ENCODE data around the gene CTNNBL1. TPM values are rescaled to one million over a fixed set of nuclear protein-coding genes. Genes with fewer than 3 reads are reported as not detected.
A peak's percentile ranks its signal among the peaks of the same experiment; 100 is the strongest.
"Not testable (repeated sequence)": the region's sequence is repeated elsewhere in the genome, so short reads cannot be mapped to it uniquely, and the experiment has no call there.

Gene CTNNBL1
- total RNA-seq, 1 donor: 19.5 TPM

DNA sequence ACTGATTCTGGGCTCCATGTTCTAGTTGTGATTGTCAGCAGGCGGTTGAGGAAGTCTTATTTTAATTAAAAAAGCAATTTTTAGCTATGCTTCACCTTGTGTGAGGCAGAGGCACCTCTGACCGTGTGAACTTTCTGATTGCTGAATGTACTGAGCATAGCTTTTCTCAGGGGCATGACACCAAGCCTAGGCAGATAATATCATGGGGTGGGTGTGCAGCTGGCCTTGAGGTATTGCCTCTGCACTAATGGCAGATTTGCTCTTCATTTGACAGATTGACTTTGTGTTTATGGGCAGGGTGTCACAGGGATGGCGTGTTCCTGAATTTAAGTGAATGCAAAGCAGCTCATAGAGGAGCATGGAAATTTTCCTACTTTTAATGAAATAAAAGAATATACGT lies 19.6 kb downstream of the CTNNBL1 start:
- Histone ChIP-seq H3K27me3 (ENCODE audit: insufficient read depth, low read length) (no peaks in the 10 kb centered on the region), H3K4me3 (ENCODE audit: insufficient read depth, low read length) (no peak overlapping the region), H2AFZ (ENCODE audit: low read length) (no peak overlapping the region), H3K9me3 (ENCODE audit: low read depth, low read length) (no peaks in the 10 kb centered on the region), H3K4me1 (ENCODE audit: insufficient read depth, low read length) (peaks cover 16% of the 10 kb centered on the region), H3K4me2 (ENCODE audit: insufficient read depth, low read length) (no peak overlapping the region), H3K27ac (ENCODE audit: low read depth, low read length) (no peak overlapping the region), H4K20me1 (ENCODE audit: insufficient read depth, low read length) (peaks cover 26% of the 10 kb centered on the region), H3K36me3 (ENCODE audit: insufficient read depth, low read length) (no peaks in the 10 kb centered on the region), H3K79me2 (ENCODE audit: insufficient read depth, low read length) (peaks cover 72% of the 10 kb centered on the region)
- no peak for DNase-seq (ENCODE audit: insufficient read length, low spot score, missing footprints)
- TF ChIP-seq, protein P1, sequence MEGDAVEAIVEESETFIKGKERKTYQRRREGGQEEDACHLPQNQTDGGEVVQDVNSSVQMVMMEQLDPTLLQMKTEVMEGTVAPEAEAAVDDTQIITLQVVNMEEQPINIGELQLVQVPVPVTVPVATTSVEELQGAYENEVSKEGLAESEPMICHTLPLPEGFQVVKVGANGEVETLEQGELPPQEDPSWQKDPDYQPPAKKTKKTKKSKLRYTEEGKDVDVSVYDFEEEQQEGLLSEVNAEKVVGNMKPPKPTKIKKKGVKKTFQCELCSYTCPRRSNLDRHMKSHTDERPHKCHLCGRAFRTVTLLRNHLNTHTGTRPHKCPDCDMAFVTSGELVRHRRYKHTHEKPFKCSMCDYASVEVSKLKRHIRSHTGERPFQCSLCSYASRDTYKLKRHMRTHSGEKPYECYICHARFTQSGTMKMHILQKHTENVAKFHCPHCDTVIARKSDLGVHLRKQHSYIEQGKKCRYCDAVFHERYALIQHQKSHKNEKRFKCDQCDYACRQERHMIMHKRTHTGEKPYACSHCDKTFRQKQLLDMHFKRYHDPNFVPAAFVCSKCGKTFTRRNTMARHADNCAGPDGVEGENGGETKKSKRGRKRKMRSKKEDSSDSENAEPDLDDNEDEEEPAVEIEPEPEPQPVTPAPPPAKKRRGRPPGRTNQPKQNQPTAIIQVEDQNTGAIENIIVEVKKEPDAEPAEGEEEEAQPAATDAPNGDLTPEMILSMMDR (IDR thresholded peaks at IDR 0.05; ENCODE audit: extremely low read depth, low read depth, low read length): no peak

DNA sequence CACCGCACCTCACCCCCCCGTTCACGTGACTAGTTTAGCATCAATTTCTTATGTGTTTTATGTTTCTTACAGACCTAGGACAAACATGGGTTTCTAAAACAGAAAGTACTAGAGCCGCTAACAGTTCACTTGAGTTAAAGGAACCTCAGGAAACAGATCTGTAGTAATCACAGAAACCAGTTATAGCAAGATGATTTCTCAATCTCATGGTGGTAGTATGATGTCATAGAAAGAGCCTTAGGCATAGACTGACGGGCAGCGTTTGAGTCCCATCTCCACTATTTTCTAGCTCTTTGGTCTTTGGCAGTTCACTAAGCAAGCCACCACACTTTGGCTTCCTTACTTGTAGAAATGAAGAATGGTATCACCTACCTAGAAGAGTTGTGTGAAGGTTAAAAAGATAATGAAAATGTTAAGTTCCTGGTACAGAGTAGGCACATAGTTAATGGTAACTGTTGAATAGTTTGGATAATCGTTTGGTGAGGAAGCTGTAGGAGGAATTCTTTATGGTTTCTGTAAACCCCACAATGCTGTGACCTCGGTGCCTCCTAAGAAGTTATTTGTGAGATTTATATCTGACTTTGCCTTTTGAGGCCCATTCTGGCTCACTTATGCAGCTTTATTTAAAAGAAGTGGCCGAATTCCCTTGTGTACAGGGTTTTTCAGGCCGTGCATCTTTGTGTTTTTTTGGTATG lies 21.3 kb downstream of the CTNNBL1 start:
- DNase-seq (ENCODE audit: insufficient read length, low spot score, missing footprints): no peak
- Histone ChIP-seq H3K79me2 (ENCODE audit: insufficient read depth, low read length) (peaks cover 69% of the 10 kb centered on the region), H3K4me2 (ENCODE audit: insufficient read depth, low read length) (peak overlapping the region; percentile 64)

DNA sequence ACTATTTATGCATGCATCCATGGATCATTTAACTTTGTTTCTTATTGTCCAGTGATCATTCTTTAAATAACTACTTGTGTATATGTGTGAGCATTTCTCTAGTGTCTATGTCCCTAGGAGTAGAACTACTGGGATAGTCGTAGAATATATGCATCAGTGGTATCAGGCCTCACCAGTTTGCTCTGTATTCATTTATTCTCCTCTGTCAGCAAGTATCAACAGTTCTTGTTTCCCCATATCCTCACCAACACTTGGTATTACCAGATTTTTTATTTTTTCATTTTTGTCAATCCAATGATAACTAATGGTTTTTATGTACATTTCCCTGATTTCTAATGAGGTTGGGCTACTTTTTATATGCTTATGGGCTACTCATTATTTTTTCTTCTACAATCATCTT lies 27.9 kb downstream of the CTNNBL1 start:
- Histone ChIP-seq H2AFZ (ENCODE audit: low read length) (no peak overlapping the region), H3K27me3 (ENCODE audit: insufficient read depth, low read length) (no peaks in the 10 kb centered on the region)

More for the DNA sequence above, 21.3 kb downstream of the CTNNBL1 start:
- Histone ChIP-seq H3K4me3 (ENCODE audit: insufficient read depth, low read length) (peak overlapping the region; percentile 37), H3K36me3 (ENCODE audit: insufficient read depth, low read length) (no peaks in the 10 kb centered on the region), H3K4me1 (ENCODE audit: insufficient read depth, low read length) (peaks cover 16% of the 10 kb centered on the region), H3K27me3 (ENCODE audit: insufficient read depth, low read length) (no peaks in the 10 kb centered on the region), H2AFZ (ENCODE audit: low read length) (peak overlapping the region; percentile 36), H3K9me3 (ENCODE audit: low read depth, low read length) (no peaks in the 10 kb centered on the region), H3K27ac (ENCODE audit: low read depth, low read length) (peak overlapping the region; percentile 81), H4K20me1 (ENCODE audit: insufficient read depth, low read length) (peaks cover 29% of the 10 kb centered on the region)
- TF ChIP-seq, protein P1 (IDR thresholded peaks at IDR 0.05; ENCODE audit: extremely low read depth, low read depth, low read length): no peak

DNA sequence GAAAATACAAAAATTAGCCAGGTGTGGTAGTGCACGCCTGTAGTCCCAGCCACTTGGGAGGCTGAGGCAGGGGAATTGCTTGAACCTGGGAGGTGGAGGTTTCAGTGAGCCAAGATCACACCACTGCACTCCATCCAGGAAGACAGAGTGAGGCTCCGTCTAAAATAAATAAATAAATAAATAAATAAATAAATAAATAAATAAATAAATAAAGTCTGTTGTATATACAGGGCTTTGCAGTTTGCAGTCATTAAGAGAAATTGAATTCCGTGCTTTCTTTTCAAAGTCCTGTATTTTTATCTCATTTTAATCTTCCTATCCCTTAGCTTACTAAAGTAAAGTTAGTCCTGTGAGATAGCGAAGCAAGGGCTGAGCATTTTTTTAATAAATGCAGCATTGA lies 28.5 kb downstream of the CTNNBL1 start:
- H3K4me1 ChIP-seq (ENCODE audit: insufficient read depth, low read length); H3K27me3 ChIP-seq (ENCODE audit: insufficient read depth, low read length); H3K27ac ChIP-seq (ENCODE audit: low read depth, low read length); H2AFZ ChIP-seq (ENCODE audit: low read length); H3K9me3 ChIP-seq (ENCODE audit: low read depth, low read length); DNase-seq (ENCODE audit: insufficient read length, low spot score, missing footprints); H3K36me3 ChIP-seq (ENCODE audit: insufficient read depth, low read length); H3K4me3 ChIP-seq (ENCODE audit: insufficient read depth, low read length); H3K4me2 ChIP-seq (ENCODE audit: insufficient read depth, low read length): not testable (repeated sequence)
- Histone ChIP-seq H4K20me1 (ENCODE audit: insufficient read depth, low read length) (peaks cover 30% of the 10 kb centered on the region), H3K79me2 (ENCODE audit: insufficient read depth, low read length) (peaks cover 34% of the 10 kb centered on the region)

More for the DNA sequence above, 27.9 kb downstream of the CTNNBL1 start:
- peaks cover 28% of the 10 kb centered on the region for H4K20me1 ChIP-seq (ENCODE audit: insufficient read depth, low read length)
- no peak overlapping the region for H3K4me3 ChIP-seq (ENCODE audit: insufficient read depth, low read length)
- no peak overlapping the region for H3K4me2 ChIP-seq (ENCODE audit: insufficient read depth, low read length)
- no peaks in the 10 kb centered on the region for H3K4me1 ChIP-seq (ENCODE audit: insufficient read depth, low read length)
- H3K27ac ChIP-seq (ENCODE audit: low read depth, low read length): no peak overlapping the region
- TF ChIP-seq, protein P1 (IDR thresholded peaks at IDR 0.05; ENCODE audit: extremely low read depth, low read depth, low read length): no peak
- H3K36me3 ChIP-seq (ENCODE audit: insufficient read depth, low read length): no peaks in the 10 kb centered on the region
- DNase-seq (ENCODE audit: insufficient read length, low spot score, missing footprints): no peak
- H3K79me2 ChIP-seq (ENCODE audit: insufficient read depth, low read length): peaks cover 37% of the 10 kb centered on the region
- no peaks in the 10 kb centered on the region for H3K9me3 ChIP-seq (ENCODE audit: low read depth, low read length)

Data from osteoblast (primary cell).